ENCODE measurements around the gene TRMT10B. TPM values are rescaled to one million over a fixed set of nuclear protein-coding genes. Genes with fewer than 3 reads are reported as not detected.
"Not testable (repeated sequence)": the region's sequence is repeated elsewhere in the genome, so short reads cannot be mapped to it uniquely, and the experiment has no call there.

TRMT10B gene
- total and polyA plus RNA-seq, 2 experiments from 2014 or later = 3.0 to 4.1 TPM

- H3K27ac ChIP-seq = peak overlapping the region; percentile 26
- H3K79me2 ChIP-seq = no peaks in the 10 kb centered on the region
- no peaks in the 10 kb centered on the region for H3K27me3 ChIP-seq
- 86% methylated on average over 3 of the region's 3 CpGs for WGBS (ENCODE audit: low lambda C conversion rate, missing lambda C conversion rate)
- H3K9me2 ChIP-seq (replicated peaks; ENCODE audit: insufficient read depth) = no peaks in the 10 kb centered on the region
- TF ChIP-seq EZH2 (IDR thresholded peaks at IDR 0.05; ENCODE audit: borderline replicate concordance) = no peak
- no peak for TF ChIP-seq EZH2phosphoT487 (IDR thresholded peaks at IDR 0.05; ENCODE audit: low read depth, severe bottlenecking, unreplicated experiment)
- no peak for TF ChIP-seq CTCF (IDR thresholded peaks at IDR 0.05; ENCODE audit: poor library complexity)
- H4K20me1 ChIP-seq (ENCODE audit: insufficient read depth, poor library complexity, severe bottlenecking) = no peaks in the 10 kb centered on the region
- H2AFZ ChIP-seq = no peak overlapping the region
- H3K4me2 ChIP-seq = no peak overlapping the region
- no peaks in the 10 kb centered on the region for H3K4me1 ChIP-seq (ENCODE audit: insufficient read depth)
- H3K9me3 ChIP-seq (ENCODE audit: low read depth) = no peaks in the 10 kb centered on the region
- no peaks in the 10 kb centered on the region for H3K36me3 ChIP-seq (replicated peaks; ENCODE audit: insufficient read depth, low read depth)
- DNase-seq (ENCODE audit: low spot score) = no peak
- H3K4me3 ChIP-seq = no peak overlapping the region
Observed at GRCh38 chr9:37761511-37761910, 7.9 kb downstream of the TRMT10B start.

GRCh38 chr9:37765263-37765662 lies 11.7 kb downstream of the TRMT10B start:
- DNase-seq (ENCODE audit: low spot score) = not testable (repeated sequence)

GRCh38 chr9:37769306-37769705 lies 15.7 kb downstream of the TRMT10B start:
- no peak overlapping the region for H3K27ac ChIP-seq
- no peaks in the 10 kb centered on the region for H3K79me2 ChIP-seq
- no peak overlapping the region for H3K4me3 ChIP-seq
- no peaks in the 10 kb centered on the region for H3K36me3 ChIP-seq (replicated peaks; ENCODE audit: insufficient read depth, low read depth)
- H3K9me2 ChIP-seq (replicated peaks; ENCODE audit: insufficient read depth) = no peaks in the 10 kb centered on the region
- 97% methylated on average over 5 of the region's 5 CpGs for WGBS (ENCODE audit: low lambda C conversion rate, missing lambda C conversion rate)
- H3K27me3 ChIP-seq = no peaks in the 10 kb centered on the region
- TF ChIP-seq EZH2phosphoT487 (IDR thresholded peaks at IDR 0.05; ENCODE audit: low read depth, severe bottlenecking, unreplicated experiment) = no peak
- TF ChIP-seq EZH2 (IDR thresholded peaks at IDR 0.05; ENCODE audit: borderline replicate concordance) = no peak
- no peak for TF ChIP-seq CTCF (IDR thresholded peaks at IDR 0.05; ENCODE audit: poor library complexity)
- H4K20me1 ChIP-seq (ENCODE audit: insufficient read depth, poor library complexity, severe bottlenecking) = no peaks in the 10 kb centered on the region
- no peak overlapping the region for H2AFZ ChIP-seq
- H3K4me2 ChIP-seq = no peak overlapping the region
- H3K9me3 ChIP-seq (ENCODE audit: low read depth) = no peaks in the 10 kb centered on the region
- DNase-seq (ENCODE audit: low spot score) = no peak
- no peaks in the 10 kb centered on the region for H3K4me1 ChIP-seq (ENCODE audit: insufficient read depth)

More at GRCh38 chr9:37765263-37765662, 11.7 kb downstream of the TRMT10B start:
- H3K9me2 ChIP-seq (replicated peaks; ENCODE audit: insufficient read depth); H3K27ac ChIP-seq; H3K4me3 ChIP-seq; H3K36me3 ChIP-seq (replicated peaks; ENCODE audit: insufficient read depth, low read depth); H3K4me2 ChIP-seq; H4K20me1 ChIP-seq (ENCODE audit: insufficient read depth, poor library complexity, severe bottlenecking); H3K27me3 ChIP-seq; H3K79me2 ChIP-seq; H3K9me3 ChIP-seq (ENCODE audit: low read depth); H2AFZ ChIP-seq; H3K4me1 ChIP-seq (ENCODE audit: insufficient read depth): not testable (repeated sequence)
- WGBS (ENCODE audit: low lambda C conversion rate, missing lambda C conversion rate) = 78% methylated on average over 6 of the region's 6 CpGs

GRCh38 chr9:37769995-37770394 lies 16.4 kb downstream of the TRMT10B start:
- Histone ChIP-seq H3K4me3 (no peak overlapping the region), H3K4me1 (ENCODE audit: insufficient read depth) (no peaks in the 10 kb centered on the region), H4K20me1 (ENCODE audit: insufficient read depth, poor library complexity, severe bottlenecking) (no peaks in the 10 kb centered on the region), H3K27me3 (no peaks in the 10 kb centered on the region), H2AFZ (no peak overlapping the region), H3K36me3 (replicated peaks; ENCODE audit: insufficient read depth, low read depth) (no peaks in the 10 kb centered on the region), H3K9me3 (ENCODE audit: low read depth) (no peaks in the 10 kb centered on the region), H3K27ac (no peak overlapping the region), H3K9me2 (replicated peaks; ENCODE audit: insufficient read depth) (no peaks in the 10 kb centered on the region), H3K4me2 (no peak overlapping the region), H3K79me2 (no peaks in the 10 kb centered on the region)
- WGBS (ENCODE audit: low lambda C conversion rate, missing lambda C conversion rate) = 98% methylated on average over 3 of the region's 3 CpGs
- no peak for DNase-seq (ENCODE audit: low spot score)
- TF ChIP-seq EZH2 (IDR thresholded peaks at IDR 0.05; ENCODE audit: borderline replicate concordance) = no peak
- no peak for TF ChIP-seq EZH2phosphoT487 (IDR thresholded peaks at IDR 0.05; ENCODE audit: low read depth, severe bottlenecking, unreplicated experiment)
- TF ChIP-seq CTCF (IDR thresholded peaks at IDR 0.05; ENCODE audit: poor library complexity) = no peak
